HUES6 (cell line): ENCODE measurements around the gene DNAJC10.

Experiments used
- H3K27ac ChIP-seq: 2 replicates; pipeline ENCODE4 v1.7.0; 2013; ENCODE audit warnings: low read depth, mild to moderate bottlenecking, low read length, inconsistent platforms
- H3K27me3 ChIP-seq: 2 replicates; pipeline ENCODE4 v1.6.1; 2013; ENCODE audit warnings: low read length; ENCODE audit not compliant: control insufficient read depth, insufficient read depth
- H3K36me3 ChIP-seq: 2 replicates; pipeline ENCODE4 v1.6.1; 2013; ENCODE audit warnings: low read length; ENCODE audit not compliant: control insufficient read depth, insufficient read depth
- H3K4me1 ChIP-seq: 2 replicates; pipeline ENCODE4 v1.6.1; 2013; ENCODE audit warnings: low read length; ENCODE audit not compliant: control insufficient read depth, insufficient read depth
- H3K4me3 ChIP-seq: 2 replicates; pipeline ENCODE4 v1.5.1; 2013; ENCODE audit warnings: low read depth, low read length
- H3K9ac ChIP-seq: one replicate; pipeline ENCODE4 v1.6.1; 2013; ENCODE audit warnings: mild to moderate bottlenecking, low read length
- H3K9me3 ChIP-seq: 2 replicates; pipeline ENCODE4 v1.6.1; 2013; ENCODE audit warnings: low read depth, low read length; ENCODE audit not compliant: control insufficient read depth, insufficient read depth

DNAJC10 gene

GRCh38 chr2:182818925-182819324 is 102.9 kb downstream of the DNAJC10 start:
- H3K36me3 ChIP-seq: no peaks in the 10 kb centered on the region
- 0 out of 2 replicates have a peak overlapping the region, but pooled peaks have one; percentile 35 for H3K27ac ChIP-seq
- peak overlapping the region; percentile 7; the same call in 1 of the 2 replicates for H3K4me3 ChIP-seq
- peaks cover 29% of the 10 kb centered on the region for H3K4me1 ChIP-seq
- H3K9ac ChIP-seq: no peak overlapping the region
- H3K27me3 ChIP-seq: no peaks in the 10 kb centered on the region
- no peaks in the 10 kb centered on the region for H3K9me3 ChIP-seq

- Histone ChIP-seq H3K4me3 (no peak overlapping the region), H3K36me3 (no peaks in the 10 kb centered on the region), H3K27ac (no peak overlapping the region)
These were observed 103.4 kb downstream of the DNAJC10 start for GRCh38 chr2:182819412-182819811.

DNA sequence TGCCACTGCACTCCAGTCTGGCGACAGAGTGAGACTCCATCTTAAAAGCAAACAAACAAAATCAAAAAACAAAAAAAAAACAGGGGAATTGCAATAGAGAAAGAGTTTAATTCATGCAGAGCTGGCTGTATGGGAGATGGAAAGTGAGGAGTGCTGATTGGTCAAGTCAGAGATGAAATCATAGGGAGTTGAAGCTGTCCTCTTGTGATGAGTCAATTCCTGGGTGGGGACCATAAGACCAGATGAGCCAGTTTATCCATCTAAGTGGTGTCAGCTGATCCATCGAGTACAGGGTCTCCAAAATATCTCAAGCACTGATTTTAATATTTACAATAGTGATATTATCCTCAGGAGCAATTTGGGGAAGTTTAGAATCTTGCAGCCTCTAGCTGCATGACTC is 105.1 kb downstream of the DNAJC10 start:
- no peaks in the 10 kb centered on the region for H3K36me3 ChIP-seq
- no peak overlapping the region for H3K27ac ChIP-seq
- no peak overlapping the region for H3K4me3 ChIP-seq
- H3K27me3 ChIP-seq: no peaks in the 10 kb centered on the region
- peaks cover 33% of the 10 kb centered on the region for H3K4me1 ChIP-seq
- no peak overlapping the region for H3K9ac ChIP-seq
- no peaks in the 10 kb centered on the region for H3K9me3 ChIP-seq

More at GRCh38 chr2:182819412-182819811, 103.4 kb downstream of the DNAJC10 start:
- Histone ChIP-seq H3K9me3 (no peaks in the 10 kb centered on the region), H3K9ac (no peak overlapping the region), H3K27me3 (no peaks in the 10 kb centered on the region), H3K4me1 (peaks cover 29% of the 10 kb centered on the region)

DNA sequence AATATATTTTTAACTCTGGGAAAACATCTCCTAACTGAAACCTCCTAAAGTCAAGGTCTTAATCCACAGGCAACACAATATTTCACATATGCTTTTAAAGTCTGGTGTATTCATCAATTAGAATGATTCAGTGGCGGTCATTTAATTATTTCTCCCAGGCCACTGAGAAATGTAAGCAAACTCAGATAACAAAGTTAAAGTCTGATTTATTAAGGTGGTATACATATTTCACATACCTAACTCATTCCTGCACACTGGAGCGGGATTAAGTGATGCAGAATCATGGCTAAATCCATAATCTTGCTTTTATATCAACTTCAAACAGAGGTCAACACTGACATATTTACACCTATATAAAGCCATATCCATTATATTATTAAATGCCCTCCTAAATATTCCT is 106.7 kb downstream of the DNAJC10 start:
- H3K4me3 ChIP-seq: no peak overlapping the region
- no peaks in the 10 kb centered on the region for H3K9me3 ChIP-seq
- no peak overlapping the region for H3K9ac ChIP-seq
- no peaks in the 10 kb centered on the region for H3K36me3 ChIP-seq
- peaks cover 34% of the 10 kb centered on the region for H3K4me1 ChIP-seq
- no peak overlapping the region for H3K27ac ChIP-seq
- H3K27me3 ChIP-seq: no peaks in the 10 kb centered on the region

DNA sequence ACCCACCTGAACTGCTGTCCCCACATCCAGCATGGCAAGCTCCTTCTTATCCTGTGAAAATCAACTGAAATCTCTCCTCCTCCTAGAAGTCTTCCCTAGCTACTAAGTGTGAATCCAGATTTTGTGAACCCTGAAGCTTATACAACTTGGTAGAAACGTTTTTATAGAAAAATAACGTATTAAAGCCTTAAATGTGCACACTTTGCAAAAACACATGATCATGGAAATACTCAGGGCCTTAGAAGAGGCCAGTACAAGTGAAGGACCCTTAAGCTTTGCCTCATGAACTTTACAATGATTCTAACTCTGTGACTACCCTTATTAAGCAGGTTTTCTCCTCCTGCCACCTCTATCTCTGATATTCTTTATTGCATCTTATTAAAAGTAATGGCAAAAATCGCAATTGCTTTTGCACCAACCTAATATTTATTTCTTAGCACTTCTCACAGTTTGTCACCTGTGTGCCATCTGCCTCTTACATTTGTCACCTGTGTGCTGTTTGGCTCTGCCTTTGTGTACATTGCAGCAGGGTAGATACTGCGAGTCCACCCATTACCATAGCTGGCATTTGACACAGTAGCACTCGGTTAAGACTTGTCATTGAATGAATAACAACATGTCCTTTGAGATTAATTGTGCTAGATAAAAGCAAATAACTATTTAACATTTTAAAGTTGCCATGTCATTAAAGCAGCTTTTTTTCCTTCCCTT is 108.2 kb downstream of the DNAJC10 start:
- Histone ChIP-seq H3K36me3 (no peaks in the 10 kb centered on the region), H3K4me3 (no peak overlapping the region), H3K9ac (no peak overlapping the region), H3K9me3 (no peaks in the 10 kb centered on the region), H3K27me3 (no peaks in the 10 kb centered on the region), H3K4me1 (peaks cover 22% of the 10 kb centered on the region), H3K27ac (no peak overlapping the region)

- Histone ChIP-seq H3K36me3 (no peaks in the 10 kb centered on the region), H3K27ac (no peak overlapping the region), H3K27me3 (no peaks in the 10 kb centered on the region), H3K9me3 (no peaks in the 10 kb centered on the region), H3K4me1 (peaks cover 16% of the 10 kb centered on the region), H3K4me3 (no peak overlapping the region), H3K9ac (no peak overlapping the region)
These were observed 108.7 kb downstream of the DNAJC10 start for GRCh38 chr2:182824767-182825158.

- no peak overlapping the region for H3K4me3 ChIP-seq
- no peaks in the 10 kb centered on the region for H3K27me3 ChIP-seq
- no peaks in the 10 kb centered on the region for H3K9me3 ChIP-seq
- no peaks in the 10 kb centered on the region for H3K36me3 ChIP-seq
- no peak overlapping the region for H3K27ac ChIP-seq
- H3K4me1 ChIP-seq: peaks cover 14% of the 10 kb centered on the region
- no peak overlapping the region for H3K9ac ChIP-seq
These were observed 110.0 kb downstream of the DNAJC10 start for GRCh38 chr2:182826064-182826463.

DNA sequence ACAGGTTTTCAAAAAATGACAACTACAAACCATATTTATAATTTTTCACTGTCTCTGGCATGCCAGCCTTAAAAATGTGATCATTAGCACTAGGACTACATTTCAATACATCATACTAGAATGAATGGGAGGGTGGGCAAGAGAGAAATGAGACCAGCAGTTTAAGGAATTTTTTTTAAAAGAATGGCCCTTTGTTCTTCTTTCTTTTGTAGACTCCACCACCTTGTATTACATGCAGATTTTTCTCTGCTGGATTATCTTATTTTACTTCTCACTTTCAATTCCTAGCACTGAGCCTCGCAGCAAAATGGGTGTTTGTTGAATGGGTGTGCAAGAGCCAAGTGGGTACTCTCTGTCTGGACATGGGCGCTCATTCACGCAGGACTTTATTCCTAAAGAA is 110.4 kb downstream of the DNAJC10 start:
- H3K4me1 ChIP-seq: peaks cover 14% of the 10 kb centered on the region
- H3K36me3 ChIP-seq: no peaks in the 10 kb centered on the region
- no peaks in the 10 kb centered on the region for H3K9me3 ChIP-seq
- no peak overlapping the region for H3K4me3 ChIP-seq
- H3K27ac ChIP-seq: no peak overlapping the region
- H3K27me3 ChIP-seq: no peaks in the 10 kb centered on the region
- no peak overlapping the region for H3K9ac ChIP-seq

DNA sequence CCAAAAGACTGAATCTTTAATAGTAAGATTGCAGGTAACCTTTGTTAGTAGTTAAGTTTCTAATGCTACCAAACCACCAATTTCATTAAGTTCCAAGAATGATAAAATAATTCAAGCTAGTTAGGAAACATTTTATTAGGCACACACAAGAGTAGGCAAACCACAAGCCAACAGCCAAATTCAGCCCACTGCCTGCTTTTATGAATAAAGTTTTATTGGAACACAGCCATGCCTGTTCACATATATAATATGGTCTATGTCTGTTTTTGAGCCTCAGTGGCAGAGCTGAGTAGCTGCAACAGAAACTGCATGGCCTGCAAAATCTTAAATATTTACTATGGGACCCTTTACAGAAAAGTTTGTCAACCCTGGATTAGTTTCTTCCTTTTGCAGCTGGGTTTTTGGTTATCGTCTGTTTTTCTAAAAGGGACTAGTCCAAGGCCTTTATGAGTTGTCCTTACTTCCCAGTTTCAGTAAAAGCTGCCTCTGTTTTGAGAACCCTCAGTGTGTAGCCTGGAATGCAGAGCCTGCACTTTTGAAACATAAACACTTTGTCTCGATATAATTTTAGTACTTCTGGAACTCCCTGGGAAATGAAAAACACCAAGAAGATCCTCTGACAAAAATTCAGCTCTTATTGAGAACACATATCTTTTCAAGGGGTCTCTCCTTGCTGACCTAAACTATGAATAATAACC is 111.3 kb downstream of the DNAJC10 start:
- Histone ChIP-seq H3K9ac (no peak overlapping the region), H3K27ac (no peak overlapping the region), H3K4me3 (no peak overlapping the region), H3K4me1 (peaks cover 14% of the 10 kb centered on the region), H3K36me3 (no peaks in the 10 kb centered on the region), H3K27me3 (no peaks in the 10 kb centered on the region), H3K9me3 (no peaks in the 10 kb centered on the region)

- no peak overlapping the region for H3K27ac ChIP-seq
- H3K27me3 ChIP-seq: no peaks in the 10 kb centered on the region
- H3K4me3 ChIP-seq: no peak overlapping the region
- H3K9me3 ChIP-seq: no peaks in the 10 kb centered on the region
- peaks cover 10% of the 10 kb centered on the region for H3K4me1 ChIP-seq
- no peak overlapping the region for H3K9ac ChIP-seq
- H3K36me3 ChIP-seq: no peaks in the 10 kb centered on the region
These were observed 115.0 kb downstream of the DNAJC10 start for GRCh38 chr2:182831101-182831500.

DNA sequence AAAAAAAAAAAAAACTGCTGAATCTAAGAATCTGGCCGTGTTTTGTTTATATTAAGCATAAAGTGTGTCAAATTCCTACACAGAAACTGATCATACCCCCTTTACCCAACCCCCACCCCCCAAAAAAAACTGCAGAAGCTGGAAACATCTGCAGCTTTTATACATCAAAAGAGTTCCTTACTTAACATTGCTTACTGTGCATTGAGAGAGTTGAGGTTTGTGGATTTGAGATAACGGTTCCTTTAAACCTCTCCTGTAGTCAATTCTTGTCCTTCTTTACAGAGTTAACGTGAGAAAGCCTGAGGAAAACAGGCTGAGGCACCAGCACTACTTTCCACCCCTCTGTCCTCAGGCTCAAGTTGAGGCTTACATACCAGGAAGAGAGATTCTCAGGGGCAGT is 115.9 kb downstream of the DNAJC10 start:
- no peaks in the 10 kb centered on the region for H3K9me3 ChIP-seq
- no peak overlapping the region for H3K27ac ChIP-seq
- no peak overlapping the region for H3K9ac ChIP-seq

More for the DNA sequence above, 115.9 kb downstream of the DNAJC10 start:
- H3K27me3 ChIP-seq: no peaks in the 10 kb centered on the region
- no peak overlapping the region for H3K4me3 ChIP-seq
- no peaks in the 10 kb centered on the region for H3K36me3 ChIP-seq
- H3K4me1 ChIP-seq: peaks cover 2% of the 10 kb centered on the region
